GM19240 (cell line): ENCODE results near the gene NIF3L1.

ENCODE experiments used
- DNase-seq: peaks from one replicate; pipeline ENCODE4 v3.0.0; 2011; ENCODE audit warnings: low spot score; ENCODE audit not compliant: insufficient read length

NIF3L1 gene, protein sequence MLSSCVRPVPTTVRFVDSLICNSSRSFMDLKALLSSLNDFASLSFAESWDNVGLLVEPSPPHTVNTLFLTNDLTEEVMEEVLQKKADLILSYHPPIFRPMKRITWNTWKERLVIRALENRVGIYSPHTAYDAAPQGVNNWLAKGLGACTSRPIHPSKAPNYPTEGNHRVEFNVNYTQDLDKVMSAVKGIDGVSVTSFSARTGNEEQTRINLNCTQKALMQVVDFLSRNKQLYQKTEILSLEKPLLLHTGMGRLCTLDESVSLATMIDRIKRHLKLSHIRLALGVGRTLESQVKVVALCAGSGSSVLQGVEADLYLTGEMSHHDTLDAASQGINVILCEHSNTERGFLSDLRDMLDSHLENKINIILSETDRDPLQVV

DNA sequence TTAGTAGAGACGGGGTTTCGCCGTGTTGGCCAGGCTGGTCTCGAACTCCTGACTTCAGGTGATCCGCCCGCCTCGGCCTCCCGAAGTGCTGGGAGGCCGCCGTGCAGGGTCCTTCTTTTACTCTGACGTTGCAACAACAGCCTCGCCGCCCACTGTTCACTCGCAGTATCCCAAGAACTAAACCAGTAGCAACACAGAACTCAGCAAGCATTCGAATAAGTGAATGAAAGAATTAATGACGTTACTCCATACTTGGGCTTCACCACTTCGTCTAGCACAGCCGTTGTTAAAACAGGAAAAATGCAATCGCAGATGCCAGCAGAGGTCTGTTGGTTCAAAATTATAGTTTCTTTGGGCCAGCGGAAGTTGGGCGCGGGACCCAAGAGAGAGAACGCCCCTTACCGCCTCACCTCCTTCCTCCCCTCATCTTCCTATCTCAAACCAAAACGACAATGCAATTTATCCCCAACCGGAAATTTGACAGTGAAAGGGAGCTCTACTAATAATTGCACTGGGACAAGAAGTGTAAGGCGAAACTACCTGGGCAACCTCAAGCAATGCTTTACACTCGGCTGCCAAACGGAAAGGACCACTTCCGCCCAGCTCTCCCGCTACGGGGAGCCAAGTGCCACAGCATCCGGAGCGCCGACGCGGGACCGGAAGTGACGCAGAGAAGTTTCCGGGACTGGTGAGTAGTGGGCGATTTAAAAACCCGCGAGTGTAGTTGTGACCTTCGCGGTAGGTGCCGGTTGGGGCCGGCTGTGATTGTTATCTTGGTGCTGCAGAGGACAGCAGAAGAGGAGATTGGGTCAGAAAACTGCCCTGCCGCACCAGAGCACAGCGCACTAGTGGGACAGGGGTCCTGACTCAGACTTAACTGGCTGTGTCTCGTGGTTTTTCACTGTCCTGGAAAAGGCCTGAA lies at the start of gene NIF3L1, which contains the start of gene PPIL3:
Gene NIF3L1, plus strand, starts transcription at position 668 of the 922 bp plus-strand sequence. CDS start 2,573 bp downstream, outside the sequence.
Gene PPIL3, minus strand, starts transcription at position 374 of the 922 bp plus-strand sequence. CDS start 1,462 bp downstream, outside the sequence.
- peak; percentile 71 for DNase-seq

DNA sequence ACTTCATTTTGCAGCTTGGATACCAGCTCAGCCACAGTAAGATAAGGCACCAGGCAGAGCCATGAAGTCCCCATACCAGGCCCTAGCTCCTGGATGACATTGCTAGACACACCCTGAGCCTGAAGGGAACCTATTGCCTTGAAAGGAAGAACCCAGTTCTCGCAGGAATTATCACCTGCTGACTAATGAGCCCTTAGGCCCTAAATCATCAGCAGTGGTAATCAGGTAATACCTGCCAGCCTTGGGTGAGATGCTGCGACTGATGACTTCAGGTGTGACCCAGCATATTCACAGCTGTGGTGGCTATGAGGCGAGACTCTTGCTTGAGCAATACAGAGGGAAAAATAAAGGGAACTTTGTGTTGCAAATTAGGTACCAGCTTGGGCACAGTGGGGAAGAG lies 49.7 kb upstream of the NIF3L1 start:
- DNase-seq: no peak

DNA sequence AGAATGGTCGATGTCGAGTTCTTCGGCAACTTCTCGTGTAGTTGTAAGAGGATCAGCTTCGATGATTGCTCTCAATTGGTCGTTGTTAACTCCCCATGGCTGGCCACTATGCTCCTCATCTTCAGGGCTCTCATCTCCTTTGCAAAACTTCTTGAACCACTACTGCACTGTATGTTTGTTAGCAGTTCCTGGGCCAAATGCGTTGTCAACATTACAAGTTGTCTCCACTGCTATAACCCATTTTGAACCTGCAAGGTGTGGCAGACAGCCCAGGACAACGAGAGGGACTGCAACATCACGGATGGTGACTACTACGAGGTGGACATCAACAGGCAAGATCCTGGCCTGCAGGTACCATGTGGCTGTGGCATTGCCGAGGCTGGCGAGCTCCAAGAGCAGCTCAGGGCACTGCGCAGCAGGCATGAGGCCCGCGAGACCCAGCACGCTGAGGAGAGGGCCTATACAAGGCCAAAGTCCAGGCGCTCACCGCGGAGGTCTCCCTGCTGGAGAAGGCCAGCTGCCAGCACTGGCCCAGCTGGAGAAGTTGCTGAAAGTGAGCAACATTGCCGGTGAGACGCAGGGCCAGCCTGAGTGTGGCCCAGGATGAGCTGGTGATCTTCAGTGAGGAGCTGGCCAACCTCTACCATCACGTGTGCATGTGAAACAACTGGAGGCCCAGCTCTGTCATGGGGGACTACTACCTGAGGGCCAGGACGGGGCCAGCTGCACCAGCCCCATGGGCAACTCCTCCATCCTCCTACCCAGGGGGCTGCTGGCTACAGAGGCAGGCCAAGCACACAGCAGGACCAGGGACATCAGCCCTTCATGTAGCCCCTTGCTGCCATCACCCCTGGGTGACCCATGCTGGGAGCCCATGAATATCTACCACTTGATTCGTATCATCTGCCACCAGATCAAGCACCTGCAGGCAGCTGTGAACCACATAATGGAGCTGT lies 44.9 kb upstream of the NIF3L1 start:
- no peak for DNase-seq

DNA sequence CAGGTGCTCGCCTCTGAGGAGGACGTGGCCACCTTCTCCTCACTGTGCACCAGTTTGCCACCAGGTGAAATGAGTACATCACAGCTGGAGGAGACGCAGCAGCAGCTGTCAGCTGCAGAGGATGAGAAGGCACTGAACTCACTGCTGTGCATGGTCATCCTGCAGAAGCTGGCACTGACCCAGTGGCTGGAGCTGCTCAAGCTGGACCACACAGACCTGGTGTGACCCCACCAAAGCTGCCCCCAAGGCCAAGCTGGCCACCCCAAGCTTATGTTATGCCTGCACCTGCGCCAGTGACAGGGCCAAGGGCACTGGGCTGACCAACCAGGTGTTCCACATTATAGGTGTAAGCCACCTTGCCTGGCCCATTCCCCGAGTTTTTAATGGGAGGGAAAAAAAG lies 44.0 kb upstream of the NIF3L1 start:
- no peak for DNase-seq

DNA sequence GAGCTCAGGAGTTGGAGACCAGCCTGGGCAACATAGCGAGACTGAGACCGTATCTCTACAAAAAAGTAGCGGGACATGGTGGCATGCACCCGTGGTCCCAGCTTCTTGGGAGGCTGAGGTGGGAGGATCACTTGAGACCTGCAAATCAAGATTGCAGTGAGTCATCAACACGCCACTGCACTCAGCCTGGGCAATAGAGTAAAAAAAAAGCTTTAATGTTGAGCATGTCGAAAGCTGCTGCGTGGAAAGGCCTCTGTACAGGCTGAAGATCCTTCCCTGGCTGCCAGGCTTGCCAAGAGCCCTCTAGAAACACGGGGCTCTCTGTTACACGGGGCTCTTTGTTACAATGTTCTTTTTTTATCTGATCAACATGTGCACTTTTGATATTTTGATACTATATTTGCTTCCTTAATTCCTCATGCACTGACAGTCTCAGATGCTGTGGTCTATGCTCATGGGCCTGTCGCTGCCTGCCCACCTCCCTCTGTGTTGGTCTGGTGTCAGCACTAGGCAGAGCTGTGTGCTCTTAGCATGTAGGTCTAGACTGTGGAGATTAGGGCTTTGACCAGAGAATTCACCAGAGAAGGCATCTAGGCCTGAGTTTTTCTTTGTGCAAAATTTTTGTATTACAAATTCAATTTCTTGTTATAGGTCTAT lies 43.4 kb upstream of the NIF3L1 start:
- no peak for DNase-seq

DNA sequence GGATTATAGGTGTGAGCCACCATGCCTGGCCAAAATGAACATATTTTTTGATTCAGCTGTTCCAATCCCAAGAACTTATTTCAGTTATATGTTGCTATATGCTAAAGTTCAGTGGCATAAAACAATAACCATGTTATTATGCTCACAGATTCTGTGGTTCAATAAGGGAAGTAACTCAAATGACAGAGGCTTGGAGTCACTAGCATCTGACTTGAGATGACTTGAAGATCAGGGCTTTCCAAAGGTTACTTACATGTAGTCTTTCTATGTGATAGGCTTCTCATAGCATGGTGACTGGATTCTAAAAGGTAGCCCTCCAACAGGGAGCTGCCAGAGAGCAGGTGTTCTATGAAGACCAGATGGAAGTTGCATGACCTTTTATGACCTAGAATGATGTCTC lies 41.9 kb upstream of the NIF3L1 start:
- DNase-seq: no peak

DNA sequence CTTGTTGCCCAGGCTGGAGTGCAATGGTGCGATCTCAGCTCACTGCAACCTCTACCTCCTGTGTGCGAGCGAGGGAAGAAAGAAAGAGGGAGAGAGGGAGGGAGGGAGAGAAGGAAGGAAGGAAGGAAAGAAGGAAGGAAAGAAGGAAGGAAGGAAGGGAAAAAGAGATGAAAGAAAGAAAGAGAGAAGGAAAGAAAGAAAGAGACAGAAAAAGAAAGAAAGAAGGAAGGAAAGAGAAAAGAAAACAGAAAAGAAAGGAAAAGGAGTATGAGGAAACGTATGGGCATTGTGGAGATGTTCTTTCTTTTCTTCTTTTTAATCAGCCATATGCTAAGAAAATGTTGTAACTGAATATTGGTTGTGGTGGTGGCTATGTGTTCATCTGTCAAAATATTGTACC lies 41.2 kb upstream of the NIF3L1 start:
- DNase-seq: no peak

DNA sequence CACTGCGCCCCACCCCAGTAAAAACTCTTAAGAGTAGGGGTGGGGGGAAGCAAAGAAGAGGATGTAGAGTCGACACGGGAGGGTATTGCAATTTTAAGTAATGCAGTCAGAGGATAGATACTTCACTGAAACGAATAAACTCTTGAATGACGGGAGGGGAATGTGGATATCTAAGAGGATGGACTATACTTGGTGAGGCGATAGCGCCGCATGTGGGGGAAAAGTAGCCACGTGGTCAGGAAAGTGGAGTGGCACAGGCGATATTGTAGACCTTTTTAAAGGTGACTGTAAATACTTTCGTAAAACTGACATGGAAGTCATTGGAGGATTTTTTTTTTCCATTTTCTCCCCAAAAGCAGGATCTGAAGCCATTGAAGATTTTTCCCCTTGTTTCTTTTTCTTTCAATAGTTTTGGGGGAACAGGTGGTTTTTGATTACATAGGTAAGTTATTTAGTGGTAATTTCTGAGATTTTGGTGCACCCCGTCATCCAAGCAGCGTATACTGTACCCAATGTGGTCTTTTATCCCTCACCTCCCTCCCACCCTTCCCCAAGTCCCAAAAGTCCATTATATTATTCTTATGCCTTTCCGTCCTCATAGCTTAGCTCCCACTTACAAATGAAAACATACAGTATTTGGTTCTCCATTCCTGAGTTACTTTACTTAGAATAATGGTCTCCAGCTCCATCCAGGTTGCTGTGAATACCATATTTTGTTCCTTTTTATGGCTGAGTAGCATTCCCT lies 38.5 kb upstream of the NIF3L1 start:
- DNase-seq: no peak

DNA sequence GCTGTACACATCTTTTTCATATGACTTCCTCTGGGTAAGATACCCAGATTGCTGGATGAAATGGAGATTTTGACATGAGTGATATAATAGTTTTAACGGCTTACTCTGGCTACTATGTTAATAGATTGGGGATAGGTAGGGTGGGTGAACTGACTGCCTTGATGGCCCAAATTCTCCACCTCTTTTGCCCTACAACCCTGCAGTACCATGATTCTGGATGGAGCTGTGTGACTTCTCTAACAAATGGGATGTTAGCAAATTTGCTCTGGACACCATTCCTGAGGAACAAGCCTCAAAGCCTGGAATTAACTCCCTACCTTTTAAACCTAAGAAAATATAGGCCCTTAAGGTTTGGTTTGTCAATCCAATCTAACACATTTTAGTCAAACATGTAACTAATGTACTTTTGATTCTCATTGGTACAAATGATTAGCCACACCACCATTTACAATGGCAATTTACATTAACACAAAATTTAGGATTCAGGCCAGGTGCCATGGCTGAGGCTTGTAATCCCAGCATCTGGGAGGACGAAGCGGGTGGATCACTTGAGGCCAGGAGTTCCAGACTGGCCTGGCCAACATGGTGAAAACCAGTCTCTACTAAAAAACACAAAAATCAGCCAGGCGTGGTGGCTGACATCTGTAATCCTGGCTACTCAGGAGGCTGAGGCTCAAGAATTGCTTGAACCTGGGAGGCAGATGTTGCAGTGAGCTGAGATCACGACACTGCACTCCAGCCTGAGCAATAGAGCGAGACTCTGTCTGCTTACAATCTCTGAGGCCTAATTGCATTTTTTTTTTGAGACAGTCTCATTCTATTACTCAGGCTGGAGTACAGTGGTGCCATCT lies 37.5 kb upstream of the NIF3L1 start:
- DNase-seq: no peak

DNA sequence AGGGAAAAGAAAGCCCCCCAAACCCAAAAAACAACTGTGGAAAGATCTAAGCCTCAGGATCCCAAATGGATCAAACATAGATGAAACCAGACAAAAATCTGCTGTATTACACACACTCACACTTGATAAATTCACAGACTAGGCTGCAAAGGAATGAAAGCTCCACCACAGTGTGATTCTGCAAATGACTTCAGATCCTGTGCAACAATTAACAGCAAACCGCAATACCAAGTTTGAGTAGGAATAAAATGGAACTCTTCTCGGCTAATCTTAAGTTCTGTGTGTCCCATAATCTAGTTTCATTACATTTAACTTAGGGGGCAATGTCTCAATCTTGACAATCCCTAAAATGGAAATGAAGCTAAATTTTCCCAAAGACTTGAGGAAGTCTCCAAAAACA lies 36.6 kb upstream of the NIF3L1 start:
- no peak for DNase-seq

DNA sequence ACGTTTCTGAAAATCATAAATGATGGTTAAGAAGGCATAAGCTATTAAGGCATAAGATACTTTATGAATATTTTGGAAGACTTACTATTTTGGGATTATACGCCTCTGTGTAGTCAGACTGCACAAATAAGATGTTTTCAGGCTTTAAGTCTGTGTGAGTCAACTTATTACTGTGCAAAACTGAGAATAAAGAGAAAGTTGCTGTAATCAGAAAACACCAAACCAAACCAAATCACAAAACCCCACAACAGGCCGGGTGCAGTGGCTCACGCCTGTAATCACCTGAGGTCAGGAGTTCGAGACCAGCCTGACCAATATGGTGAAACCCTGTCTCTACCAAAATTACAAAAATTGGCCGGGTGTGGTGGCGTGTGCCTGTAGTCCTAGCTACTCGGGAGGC lies 32.4 kb upstream of the NIF3L1 start:
- DNase-seq: no peak

DNA sequence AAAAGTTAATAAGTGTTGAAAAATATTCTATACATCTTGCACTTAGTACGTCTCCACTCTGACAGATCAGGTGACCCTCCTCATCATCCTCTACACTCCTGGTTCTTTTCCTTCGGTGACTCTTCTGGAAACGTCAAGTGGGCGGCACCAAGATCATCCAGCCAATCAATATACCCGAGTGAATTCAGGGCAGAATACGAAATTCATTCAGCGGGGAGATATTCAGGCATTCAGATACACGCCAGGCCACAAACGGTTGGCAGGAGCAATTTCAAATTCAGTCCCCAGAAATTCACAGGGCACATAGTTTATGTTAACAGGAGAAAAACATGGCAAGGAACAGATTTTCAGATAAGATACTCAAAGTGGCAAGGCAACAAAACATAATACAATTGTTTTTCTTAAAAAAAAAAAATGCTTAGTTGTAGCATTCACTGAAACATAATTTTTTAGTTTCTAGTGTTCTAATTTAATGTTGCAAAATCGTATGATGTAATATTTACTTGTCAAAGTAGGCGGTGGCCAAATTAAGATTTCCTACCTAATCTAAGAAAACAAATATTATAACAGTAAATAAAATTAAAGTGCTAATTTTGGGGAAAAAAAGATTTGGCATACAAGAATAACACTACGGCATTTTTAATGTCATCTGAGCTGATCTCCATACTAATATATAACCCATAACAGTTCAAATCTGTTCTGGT lies 28.9 kb upstream of the NIF3L1 start:
- DNase-seq: no peak

DNA sequence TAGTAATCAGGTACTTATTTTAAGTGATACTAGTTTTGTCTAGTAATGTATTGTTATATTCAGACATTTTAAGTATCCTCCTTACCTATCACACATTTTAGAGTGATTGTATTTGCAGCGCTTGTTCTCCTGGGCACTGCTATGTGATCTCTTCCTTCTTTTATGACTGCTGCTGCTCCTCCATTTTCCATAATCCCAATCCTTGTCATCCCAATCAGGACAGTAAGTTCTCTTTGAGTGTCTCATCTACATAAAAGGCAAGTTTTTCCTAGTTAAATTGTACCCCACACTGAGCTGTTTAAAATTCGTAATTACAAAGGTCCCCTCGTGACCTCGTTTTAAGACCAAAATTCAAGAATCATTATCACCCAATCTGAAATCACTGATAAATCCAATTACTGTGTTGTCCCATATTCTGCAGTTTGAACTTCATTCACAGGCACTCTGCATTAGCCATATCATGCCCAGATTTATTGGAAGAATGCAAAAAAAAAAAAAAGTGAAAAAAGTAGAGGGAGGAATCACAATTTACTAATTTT lies 27.5 kb upstream of the NIF3L1 start:
- DNase-seq: no peak

DNA sequence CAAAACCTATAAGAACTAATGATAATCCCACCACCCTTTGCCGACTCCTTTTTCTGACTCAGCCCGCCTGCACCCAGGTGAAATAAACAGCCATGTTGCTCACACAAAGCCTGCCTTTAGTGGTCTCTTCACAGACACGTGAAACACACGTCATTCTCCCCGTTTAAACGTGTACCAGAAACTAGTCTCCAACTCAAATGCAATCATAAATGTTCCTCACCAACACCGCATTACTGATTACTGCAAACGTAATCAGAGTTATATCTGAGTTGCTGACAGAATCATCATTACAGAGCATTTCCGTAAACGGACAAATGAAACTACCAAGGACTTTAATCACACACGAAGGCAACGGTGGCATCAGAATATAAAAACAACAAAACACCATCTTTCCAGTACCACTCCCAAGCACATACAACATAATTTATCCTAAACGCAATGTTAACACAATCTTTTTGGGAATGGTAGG lies 26.6 kb upstream of the NIF3L1 start:
- DNase-seq: no peak

DNA sequence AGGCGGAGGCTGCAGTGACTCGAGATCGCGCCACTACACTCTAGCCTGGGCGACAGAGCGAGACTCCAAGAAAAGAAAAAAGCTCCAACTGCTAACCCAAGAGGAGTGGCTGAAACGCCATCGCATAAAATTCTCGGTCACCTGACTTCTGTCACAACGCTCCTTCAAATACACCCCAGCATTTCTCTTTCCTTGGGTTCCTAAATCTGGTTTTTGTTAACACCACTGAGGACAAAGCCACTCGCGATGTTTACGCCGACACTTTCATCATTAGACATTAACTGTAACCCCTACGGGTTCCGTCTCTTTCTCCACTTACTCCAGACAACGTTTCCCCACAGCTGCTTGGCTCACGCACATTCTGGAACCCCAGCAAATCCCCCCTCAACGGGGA lies 25.4 kb upstream of the NIF3L1 start:
- no peak for DNase-seq

DNA sequence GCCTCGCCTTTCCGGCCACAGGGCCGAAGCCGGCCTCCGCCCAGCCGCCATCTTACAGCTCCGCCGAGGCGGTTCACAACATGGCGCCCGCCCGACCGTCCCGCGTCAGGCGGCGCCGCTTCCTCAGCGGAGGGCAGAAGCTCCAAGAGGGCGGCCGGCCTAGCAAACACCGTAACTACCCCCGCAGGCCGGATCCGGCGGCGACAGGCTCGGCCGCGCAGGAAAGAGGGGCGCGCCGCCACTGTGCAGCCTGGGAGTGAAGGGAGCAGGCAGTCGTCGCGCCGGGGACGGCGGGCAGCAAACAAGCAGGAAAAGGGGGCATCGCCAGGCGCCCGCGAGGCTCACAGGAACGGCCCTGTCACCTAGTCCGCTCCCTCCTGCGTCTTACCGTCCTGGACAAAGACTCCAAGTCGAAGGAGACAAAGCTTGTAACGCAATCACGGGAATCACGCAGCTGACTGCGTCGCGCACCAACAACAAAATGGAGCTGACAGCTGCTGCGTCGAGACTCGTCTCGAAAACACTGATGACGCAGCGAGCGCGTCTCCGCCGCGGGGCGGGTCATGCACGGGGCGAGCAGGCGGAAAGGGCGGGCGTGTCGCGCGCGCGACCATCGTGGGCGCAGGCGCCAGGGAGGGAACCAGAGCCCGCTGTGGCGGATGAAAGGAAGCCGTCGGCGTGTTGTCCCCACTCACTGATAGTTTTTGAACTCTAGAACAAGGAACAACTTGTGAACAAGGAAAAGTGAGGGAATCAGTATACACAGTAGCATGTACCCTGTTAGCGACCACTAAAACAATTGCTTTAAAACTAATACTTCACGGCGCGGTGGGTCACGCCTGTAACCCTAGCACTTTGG lies 24.8 kb upstream of the NIF3L1 start, which contains the start of gene CLK1:
Gene CLK1, minus strand, starts transcription at position 483 of the 859 bp plus-strand sequence. CDS start 2,796 bp downstream, outside the sequence.
- DNase-seq: peak; percentile 69

DNA sequence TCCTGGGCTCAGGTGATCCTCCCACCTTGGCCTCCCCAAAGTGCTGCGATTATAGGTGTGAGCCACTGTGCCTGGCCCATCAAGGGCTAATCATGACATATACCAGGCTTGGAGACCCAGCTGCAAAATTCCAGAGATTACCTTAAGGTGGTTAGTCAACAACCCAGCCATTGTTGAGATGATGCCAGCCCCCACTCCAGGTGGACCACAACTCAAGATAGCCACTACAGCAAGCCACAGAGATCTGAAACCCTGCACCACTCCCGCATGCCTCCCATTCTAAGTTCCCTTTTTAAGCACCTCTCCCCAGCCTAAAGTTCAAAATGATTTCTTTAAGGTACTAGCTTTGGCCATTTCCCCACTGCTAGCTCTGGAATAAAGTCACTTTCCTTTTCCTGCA lies 20.2 kb upstream of the NIF3L1 start:
- no peak for DNase-seq
